GM10847 (cell line): ENCODE data around the gene HPF1.

ENCODE experiments used
- POLR2A ChIP-seq: IDR thresholded peaks from 2 replicates; pipeline ENCODE4 v1.6.1; 2011; ENCODE audit not compliant: insufficient read length; ENCODE audit errors: extremely low read depth

HPF1 gene

DNA sequence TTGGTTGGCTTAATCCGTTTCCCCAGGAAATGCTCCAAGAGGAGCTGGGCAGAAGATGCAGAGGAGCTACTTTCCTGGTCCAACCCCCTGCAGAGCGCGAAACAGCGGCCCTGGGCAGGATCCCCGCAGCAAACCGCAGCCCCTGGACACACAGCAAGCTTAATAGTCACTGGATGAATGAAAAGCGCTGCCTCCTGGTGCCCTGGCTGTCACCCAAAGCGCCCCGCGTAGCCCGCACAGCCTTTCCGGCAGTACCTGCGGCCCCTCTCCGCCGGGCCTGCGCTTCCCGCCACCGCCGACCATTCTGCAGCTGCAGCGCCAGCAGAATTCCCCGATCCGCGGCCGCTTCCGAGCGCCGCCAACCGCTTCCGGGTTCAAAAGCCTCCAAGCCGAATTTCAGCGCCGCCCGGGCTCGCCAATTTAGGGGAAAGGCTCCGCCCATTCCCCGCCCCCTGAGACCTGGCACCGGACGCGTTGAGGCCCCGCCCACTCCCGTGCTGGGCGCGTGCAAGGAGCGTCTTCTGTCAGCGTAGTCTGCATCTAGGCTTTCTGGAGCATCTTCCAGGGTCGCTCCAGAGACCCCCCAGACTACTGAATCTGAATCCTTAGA lies at the start of gene HPF1:
Gene HPF1, minus strand, starts transcription at position 370 of the 610 bp plus-strand sequence. Its CDS starts 67 bp downstream, at position 303.
- peak; percentile 53 for TF ChIP-seq POLR2A

DNA sequence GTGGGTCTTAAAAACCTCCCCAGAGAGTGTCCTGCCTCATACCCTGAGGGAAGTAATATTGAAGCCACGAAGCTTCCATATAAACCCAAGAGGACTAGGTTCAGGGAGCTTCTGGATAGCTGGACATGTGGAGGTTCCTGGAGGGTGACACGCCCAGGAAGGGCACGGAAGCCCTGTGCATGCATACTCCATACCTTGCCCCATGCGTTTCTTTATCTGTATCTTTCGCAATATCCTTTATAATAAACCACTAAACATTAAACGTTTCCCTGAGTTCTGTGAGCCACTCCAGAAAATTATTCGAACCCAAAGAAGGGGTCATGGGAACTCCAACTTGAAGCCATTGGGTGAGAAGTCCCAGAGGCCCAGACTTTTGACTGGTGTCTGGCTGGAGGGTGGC lies 45.7 kb upstream of the HPF1 start:
- no peak for TF ChIP-seq POLR2A

DNA sequence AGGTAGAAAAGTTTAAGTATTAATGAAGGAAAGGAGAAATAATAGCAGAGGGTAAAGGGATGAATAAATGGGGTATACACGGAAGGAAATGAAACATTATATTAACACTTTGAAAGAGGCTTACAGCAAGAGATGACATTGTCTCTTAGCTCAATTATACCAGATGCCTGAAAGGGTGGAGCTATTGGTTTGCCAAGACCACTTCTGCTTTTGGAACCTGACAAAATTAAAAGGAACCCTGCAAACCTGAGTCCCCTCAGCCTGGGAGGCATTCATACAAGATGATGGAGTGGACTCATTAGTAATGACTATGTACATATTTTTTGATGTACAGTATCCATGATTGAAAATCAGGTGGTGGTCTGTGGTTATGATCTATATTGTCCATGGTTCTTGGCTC lies 45.1 kb upstream of the HPF1 start:
- no peak for TF ChIP-seq POLR2A

DNA sequence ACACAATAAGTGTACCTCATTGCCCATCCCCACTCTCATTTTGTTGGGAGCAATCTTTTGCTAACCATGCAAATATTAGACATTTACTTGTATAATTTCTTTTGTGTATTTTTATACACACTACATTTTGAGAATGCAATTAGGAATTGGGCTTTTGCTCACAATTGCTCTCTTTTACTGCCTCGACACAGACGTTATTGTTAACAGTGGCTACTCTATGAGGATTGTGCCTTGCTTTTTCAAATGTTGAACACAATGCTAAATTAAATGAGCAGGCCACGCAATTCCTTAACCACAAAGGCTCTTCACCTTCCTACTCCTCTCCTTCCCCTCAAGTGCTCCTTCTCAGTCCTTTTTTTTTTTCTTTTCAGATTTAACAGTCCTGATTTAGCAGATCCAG lies 42.8 kb upstream of the HPF1 start:
- no peak for TF ChIP-seq POLR2A

DNA sequence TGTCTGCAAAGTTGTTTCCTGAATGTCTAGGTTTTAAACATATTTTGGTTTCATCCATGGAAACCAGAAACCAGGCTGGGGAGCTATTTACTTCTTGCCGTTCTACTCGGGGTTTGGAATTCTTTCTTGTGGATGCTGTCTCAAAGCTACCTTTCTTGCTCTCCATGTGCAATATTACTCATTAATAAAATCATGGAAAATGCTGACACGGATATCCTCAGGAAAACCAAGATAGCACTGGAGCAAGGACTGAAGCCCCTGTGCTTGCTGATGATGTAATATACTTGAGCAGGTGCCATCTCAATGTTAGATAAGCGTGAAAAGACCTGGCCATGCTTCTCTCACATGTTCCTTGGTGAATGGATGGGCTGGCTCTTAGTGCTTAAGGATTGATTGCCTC lies 41.5 kb upstream of the HPF1 start:
- TF ChIP-seq POLR2A, result no peak

DNA sequence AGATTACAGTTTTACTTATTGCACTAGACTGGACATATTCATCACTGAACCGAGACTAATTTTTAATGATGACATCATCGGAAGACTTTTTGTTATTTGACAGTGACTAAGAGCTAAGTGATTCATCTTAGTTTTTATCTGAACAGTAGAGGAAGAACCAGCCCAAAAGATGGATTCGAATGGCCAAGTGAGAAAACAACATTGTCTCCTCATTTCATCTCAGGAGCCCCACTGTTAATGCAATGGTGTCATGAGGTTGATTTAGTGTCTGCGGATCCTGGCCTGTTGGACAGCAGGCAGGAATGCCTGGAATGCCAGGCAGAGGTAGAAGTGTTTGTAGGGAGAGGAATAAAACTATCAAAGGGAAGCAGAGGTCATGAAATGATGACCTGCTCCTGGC lies 37.8 kb upstream of the HPF1 start:
- TF ChIP-seq POLR2A, result no peak

DNA sequence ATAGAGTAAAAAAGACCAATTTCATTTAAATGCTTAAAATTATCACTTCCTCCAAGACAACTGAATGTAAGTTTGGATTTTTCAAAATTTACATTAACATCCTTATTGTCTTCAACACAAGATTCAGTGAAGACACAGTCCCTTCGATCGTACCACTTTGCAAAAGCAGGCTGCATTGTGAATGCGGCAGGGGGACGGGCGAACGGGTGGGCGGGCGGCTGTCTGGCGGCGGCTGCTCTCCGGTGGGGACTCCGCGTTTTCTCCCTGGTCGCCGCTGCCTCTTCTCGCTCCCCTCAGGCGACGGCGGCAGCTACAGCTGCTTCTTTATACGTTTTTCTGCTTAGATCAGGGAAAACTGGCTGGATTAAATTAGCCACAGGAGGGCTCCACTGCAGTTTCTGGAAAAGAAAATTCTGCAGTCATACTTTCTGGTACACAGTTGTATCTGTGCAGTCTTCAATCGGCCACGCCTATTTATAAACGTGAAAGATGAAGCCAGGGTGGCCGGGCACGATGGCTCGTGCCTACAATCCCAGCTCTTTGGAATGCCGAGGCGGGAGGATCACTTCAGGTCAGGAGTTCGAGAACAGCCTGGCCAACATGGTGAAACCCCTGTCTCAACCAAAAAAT lies 33.9 kb upstream of the HPF1 start:
- TF ChIP-seq POLR2A, result no peak

DNA sequence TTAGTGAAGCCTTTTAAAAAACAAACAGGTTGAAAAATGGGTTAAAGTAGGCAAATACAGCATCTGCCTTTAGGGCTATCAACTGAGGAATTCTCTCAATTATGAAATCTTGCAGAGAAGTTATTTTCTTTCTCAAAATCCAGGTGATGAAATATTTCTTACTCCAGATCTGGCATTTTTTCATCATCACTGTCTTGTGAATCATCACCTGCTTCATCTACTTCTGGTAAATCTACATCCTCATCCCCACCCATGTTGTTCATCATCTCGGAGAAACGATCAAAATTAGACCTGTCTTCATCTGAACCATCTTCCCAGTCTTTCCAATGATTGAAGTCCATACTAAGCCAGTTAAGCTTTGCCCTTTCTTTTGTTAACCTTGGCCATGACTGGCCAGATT lies 33.3 kb upstream of the HPF1 start:
- no peak for TF ChIP-seq POLR2A

DNA sequence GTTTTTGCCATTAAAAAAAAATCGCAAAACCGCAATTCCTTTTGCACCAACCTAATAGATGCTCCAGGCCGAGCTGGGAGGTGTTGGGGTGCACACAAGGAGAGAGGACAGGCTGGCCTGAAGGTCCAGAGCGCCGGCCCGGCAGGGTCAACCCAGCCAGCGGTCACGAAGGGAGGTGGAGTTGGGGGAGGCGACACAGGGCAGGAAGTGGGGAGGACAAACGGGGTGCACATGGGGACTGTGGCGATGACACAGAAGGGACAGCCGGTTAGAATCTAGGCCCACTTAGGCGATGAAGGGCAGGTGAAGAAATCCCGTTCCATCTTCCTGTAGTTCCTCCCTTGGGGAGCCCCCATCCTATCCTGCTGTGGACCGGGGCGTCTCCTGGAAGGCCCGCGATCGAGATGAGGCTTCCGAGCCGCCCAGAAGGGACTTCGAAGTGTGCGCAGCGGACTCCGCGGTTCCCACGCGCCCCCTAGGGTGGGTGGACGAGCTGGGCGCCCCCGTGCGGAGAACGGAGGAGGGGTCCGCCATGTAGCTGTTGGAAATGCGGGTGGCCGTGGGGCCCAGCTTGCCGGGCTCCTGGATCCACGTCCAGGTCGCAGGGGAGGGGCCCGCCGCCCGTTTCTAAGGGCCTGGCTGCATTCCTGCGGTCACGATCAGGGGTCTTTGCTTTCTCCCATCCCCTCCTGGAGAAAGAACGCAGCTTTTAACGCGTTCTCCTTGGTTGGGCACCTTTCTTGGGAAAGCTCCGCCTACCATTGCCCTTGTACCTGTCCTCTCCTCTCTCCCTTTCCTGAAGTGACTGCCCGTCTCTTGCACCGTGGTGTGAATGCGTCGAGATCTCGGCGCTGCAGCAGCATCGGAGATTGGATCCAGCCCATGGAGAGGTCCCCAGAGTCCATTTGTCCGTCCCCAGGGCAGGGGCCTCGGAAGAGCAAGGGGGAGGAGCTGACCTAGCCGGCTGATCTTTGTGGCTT lies 17.0 kb upstream of the HPF1 start:
- no peak for TF ChIP-seq POLR2A

DNA sequence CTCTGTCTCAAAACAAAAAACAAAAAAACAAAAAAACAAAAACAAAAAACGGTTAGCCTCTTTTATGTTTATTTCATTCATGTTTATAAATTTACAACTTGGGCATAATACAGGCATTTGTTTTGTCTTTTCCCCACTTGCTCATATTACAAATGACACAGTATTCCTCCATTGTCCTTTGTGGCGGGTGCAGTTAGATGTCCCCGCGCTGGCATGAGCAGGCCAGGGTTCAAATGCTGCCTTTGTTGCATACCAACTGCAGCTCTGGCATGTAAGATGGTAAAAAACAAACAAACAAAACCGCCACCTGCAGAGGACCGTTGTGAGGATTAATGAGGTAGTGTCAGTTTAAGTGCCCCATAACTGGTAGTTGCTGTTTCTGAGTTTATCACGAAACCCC lies 16.1 kb upstream of the HPF1 start:
- no peak for TF ChIP-seq POLR2A

DNA sequence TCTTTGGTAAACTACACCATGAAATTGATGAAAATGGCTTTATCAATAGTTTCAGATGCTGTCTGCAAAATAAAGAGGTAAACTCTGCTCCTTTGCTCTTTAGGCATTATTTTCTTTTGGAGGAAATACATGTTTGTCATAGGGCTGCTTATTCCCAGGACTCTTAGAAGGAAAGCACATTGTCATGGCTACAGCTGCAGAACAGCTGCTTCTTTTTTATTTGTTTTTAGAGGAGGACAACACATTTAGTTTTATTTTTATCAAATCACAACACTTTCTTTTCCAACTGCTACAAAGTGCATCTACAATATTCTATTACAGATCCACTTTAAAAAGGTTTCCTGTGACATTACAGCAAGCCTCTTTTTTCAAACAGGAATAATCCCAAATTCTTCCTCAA lies 12.7 kb upstream of the HPF1 start:
- no peak for TF ChIP-seq POLR2A

DNA sequence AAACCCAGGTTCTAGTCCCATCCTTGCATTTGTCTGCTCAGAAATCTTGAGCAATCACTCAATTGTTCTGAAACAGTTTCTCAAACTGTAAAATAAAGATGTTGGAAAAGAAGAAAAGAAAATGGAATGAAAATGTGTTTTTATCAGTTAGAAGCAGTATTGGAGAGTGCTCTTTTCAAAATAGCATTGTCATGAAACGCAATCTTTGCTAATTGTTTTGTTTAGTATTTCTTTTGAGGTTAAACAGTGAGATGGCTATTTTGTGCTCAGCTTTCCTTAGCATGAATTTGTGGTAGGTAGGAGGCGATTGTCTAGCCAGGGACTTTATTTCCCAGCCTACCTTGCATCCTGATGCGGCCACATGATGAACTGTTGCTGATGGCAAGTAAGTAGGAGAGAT lies 10.6 kb upstream of the HPF1 start:
- no peak for TF ChIP-seq POLR2A

DNA sequence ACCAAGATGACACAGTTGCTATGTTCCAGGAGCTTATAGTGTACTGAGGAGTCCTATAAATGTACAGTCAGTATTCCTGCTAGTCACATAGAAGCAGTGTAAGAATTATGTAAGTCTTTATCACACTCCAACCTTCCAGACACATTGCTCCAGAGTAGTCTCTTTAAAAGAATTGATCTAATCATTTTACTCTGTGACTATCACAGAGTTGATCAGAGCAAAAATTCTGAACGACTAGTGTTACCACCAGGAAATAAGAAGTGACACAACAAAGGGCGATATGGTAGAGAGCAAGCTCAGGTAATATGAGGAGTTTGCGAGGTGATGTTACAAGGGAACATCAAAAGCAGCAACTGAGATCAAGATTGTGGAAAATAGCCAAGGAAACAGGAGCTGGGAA lies 9.0 kb upstream of the HPF1 start:
- TF ChIP-seq POLR2A, result no peak

DNA sequence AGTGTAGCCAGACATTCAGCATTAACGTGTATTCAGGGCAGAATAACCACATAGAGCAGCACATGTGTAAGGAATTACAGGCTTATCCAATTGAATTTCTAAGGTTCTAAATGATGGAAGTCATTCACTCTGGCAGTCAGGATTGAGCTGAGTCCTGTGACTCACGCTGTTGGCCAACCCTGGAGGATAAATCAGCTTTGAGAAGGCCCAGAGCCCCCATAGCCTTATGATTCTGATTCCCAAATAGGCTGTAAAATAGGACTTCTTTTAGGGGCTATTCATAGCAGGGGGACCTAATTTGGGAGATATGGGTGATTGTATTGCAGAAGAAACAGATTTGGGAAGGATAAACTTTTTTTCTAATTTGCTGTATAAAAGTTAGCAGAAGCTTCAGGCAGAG lies 8.1 kb upstream of the HPF1 start:
- TF ChIP-seq POLR2A, result no peak

DNA sequence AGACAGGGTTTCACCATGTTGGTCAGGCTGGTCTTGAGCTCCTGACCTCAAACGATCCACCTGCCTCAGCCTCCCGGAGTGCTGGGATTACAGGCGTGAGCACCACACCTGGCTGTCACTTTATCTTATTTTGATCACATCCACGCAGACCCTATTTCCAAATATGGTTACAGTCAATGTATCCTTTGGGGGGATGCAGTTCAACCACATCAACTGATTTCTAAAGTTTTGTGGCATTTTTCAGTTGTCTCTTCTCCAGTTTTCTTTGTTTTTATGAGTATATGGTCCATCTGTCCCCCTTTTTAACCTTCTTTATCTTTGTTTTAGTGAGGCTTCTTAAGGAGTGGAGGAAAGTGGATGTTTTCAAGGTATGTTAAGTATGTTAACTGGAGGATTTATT lies 4.1 kb upstream of the HPF1 start:
- no peak for TF ChIP-seq POLR2A

DNA sequence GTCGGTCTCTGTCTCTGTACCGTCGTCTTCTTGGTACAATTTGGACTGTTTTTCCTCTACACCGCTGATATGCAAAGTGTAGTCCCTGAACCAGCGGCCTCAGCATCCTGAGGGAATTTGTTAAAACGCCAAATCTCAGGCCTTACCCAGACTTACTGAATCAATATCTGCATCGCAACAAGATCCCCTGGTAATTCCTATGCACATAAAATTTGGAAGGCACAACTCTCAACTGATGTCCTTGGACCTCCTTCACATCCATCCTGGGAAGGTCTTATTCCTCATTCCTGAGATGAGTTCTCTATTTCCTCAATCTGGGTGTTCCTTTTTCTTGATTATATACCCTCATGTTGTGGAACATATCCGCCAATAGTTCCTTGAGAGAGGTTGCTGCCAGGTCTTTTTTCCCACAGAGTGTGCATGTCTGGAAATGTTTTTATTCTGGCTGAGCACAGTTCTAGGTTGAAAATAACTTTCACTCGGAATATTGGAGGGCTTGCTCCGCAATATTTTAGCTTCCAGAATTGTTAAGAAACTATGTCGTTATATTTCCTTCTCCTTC lies 738 bp upstream of the HPF1 start:
- TF ChIP-seq POLR2A, result no peak
